Esophagus muscularis mucosa (tissue), 4 donors: ENCODE results near the gene THOP1. TPM values are rescaled to one million over a fixed set of nuclear protein-coding genes. Genes with fewer than 3 reads are reported as not detected.

Experiments
- DNase-seq: peaks from one replicate; pipeline ENCODE4 v3.0.0-alpha.2; 2017; ENCODE audit errors: extremely low spot score
- H3K27ac ChIP-seq, 4 donors: fragments of 200-600 bp; sonication (generic); replicated peaks in 1 of 4; 1 replicate in 3 of 4; 2 replicates in 1 of 4; pipeline ENCODE4 v1.5.1; 2016 to 2019; ENCODE audit warnings: mild to moderate bottlenecking in 1 of 4
- H3K27me3 ChIP-seq, 4 donors: fragments of 200-600 bp; sonication (generic); one replicate each; pipeline versions ENCODE4 v1.5.1 to v1.6.0; 2016 to 2019
- H3K36me3 ChIP-seq, 4 donors: fragments of 200-600 bp; sonication (generic); one replicate each; pipeline ENCODE4 v1.5.1; 2016 to 2019
- H3K4me1 ChIP-seq, 4 donors: fragments of 200-600 bp; sonication (generic); one replicate each; pipeline ENCODE4 v1.5.1; 2016 to 2019
- H3K4me3 ChIP-seq, 4 donors: fragments of 200-600 bp; sonication (generic); 1 replicate in 2 of 4; 2 replicates in 2 of 4; pipeline ENCODE4 v1.5.1; 2016 to 2019; ENCODE audit warnings: mild to moderate bottlenecking in 4 of 4, moderate library complexity in 1 of 4
- H3K9me3 ChIP-seq, 4 donors: fragments of 200-600 bp; sonication (generic); 1 replicate in 3 of 4; 2 replicates in 1 of 4; pipeline ENCODE4 v1.5.1; 2016 to 2019
- CTCF ChIP-seq, 3 experiments: fragments of 200-600 bp in 2 of 3; fragments of 450-650 bp in 1 of 3; sonication (generic) in 2 of 3; IDR thresholded peaks; one replicate each; pipeline ENCODE4 v1.5.1; 2017 to 2019; ENCODE audit warnings: antibody characterized with exemption in 3 of 3, mild to moderate bottlenecking in 2 of 3, moderate library complexity in 1 of 3
- EP300 ChIP-seq: sonication (generic); formaldehyde crosslinking; IDR thresholded peaks from one replicate; pipeline ENCODE4 v1.6.1; 2017; ENCODE audit warnings: antibody characterized with exemption
- POLR2A ChIP-seq: fragments of 450-650 bp; IDR thresholded peaks from one replicate; pipeline ENCODE4 v1.6.1; 2017; ENCODE audit warnings: antibody characterized with exemption, moderate library complexity, mild to moderate bottlenecking, low read depth
- POLR2AphosphoS5 ChIP-seq, 2 donors: sonication (generic); formaldehyde crosslinking; IDR thresholded peaks; one replicate each; pipeline ENCODE4 v1.6.1; 2017; ENCODE audit warnings: antibody characterized with exemption in 2 of 2
- WGBS: methylation state at CpG from one replicate; pipeline ENCODE4 v1.1.5; 2018; 5-methylcytosine and 5-hydroxymethylcytosine counted together
- intact Hi-C: fragments of 100-400 bp; cut with DNase I; formaldehyde crosslinking; loops from one replicate; pipeline ENCODE4 v1.15.1; 2023
- total RNA-seq, 4 donors: library from RNA; depleted of rRNA; stranded (reverse); fragments of >200 nt; gene quantifications; one replicate each; pipeline versions ENCODE4 v1.1.0 to v1.2.1, GENCODE V29; 2016

Gene THOP1
- total RNA-seq, 4 donors from 2014 or later: 22.8 to 65.3 (median 42.4) TPM

GRCh38 chr19:2798733-2799132 is 13.4 kb downstream of the THOP1 start:
- DNase-seq: no peak
- 91% methylated on average over 7 of the region's 7 CpGs for whole genome bisulfite sequencing
- Histone ChIP-seq H3K36me3 (peaks cover 25 to 96% (median 63%) of the 10 kb centered on the region in 4 donors), H3K9me3 (no peaks in the 10 kb centered on the region), H3K4me3 (no peak overlapping the region), H3K27ac (no peak overlapping the region), H3K4me1 (peaks cover 0 to 11% (median 0%) of the 10 kb centered on the region in 4 donors), H3K27me3 (no peaks in the 10 kb centered on the region)
- intact Hi-C loops: no loop called here
- TF ChIP-seq POLR2A (no peak), EP300 (no peak), POLR2AphosphoS5 (IDR thresholded peaks at IDR 0.05) (no peak), CTCF (IDR thresholded peaks at IDR 0.05) (no peak)

- Histone ChIP-seq H3K27me3 (no peaks in the 10 kb centered on the region), H3K27ac (no peak overlapping the region), H3K36me3 (peaks cover 25 to 97% (median 62%) of the 10 kb centered on the region in 4 donors), H3K9me3 (no peaks in the 10 kb centered on the region), H3K4me3 (no peak overlapping the region), H3K4me1 (peaks cover 0 to 11% (median 0%) of the 10 kb centered on the region in 4 donors)
- TF ChIP-seq POLR2AphosphoS5 (IDR thresholded peaks at IDR 0.05): no peak
- no peak for TF ChIP-seq CTCF (IDR thresholded peaks at IDR 0.05)
- TF ChIP-seq POLR2A: no peak
- no peak for TF ChIP-seq EP300
- WGBS: 93% methylated on average over 37 of the region's 41 CpGs
- DNase-seq: no peak
- intact Hi-C loops: no loop called here
Measured at GRCh38 chr19:2799273-2800020, 14.1 kb downstream of the THOP1 start.

GRCh38 chr19:2800506-2800905 is 15.2 kb downstream of the THOP1 start:
- Histone ChIP-seq H3K27ac (no peak overlapping the region), H3K4me1 (peaks cover 0 to 11% (median 0%) of the 10 kb centered on the region in 4 donors), H3K9me3 (no peaks in the 10 kb centered on the region), H3K27me3 (no peaks in the 10 kb centered on the region), H3K36me3 (peaks cover 20 to 96% (median 61%) of the 10 kb centered on the region in 4 donors), H3K4me3 (no peak overlapping the region)
- intact Hi-C loops: no loop called here
- WGBS: 93% methylated on average over 16 of the region's 22 CpGs
- DNase-seq: no peak
- TF ChIP-seq POLR2A (no peak), EP300 (no peak), POLR2AphosphoS5 (IDR thresholded peaks at IDR 0.05) (no peak), CTCF (IDR thresholded peaks at IDR 0.05) (no peak)

- peaks cover 18 to 93% (median 69%) of the 10 kb centered on the region in 4 donors for H3K36me3 ChIP-seq
- H3K27ac ChIP-seq: no peak overlapping the region
- WGBS: 94% methylated on average over 17 of the region's 17 CpGs
- no peak for TF ChIP-seq POLR2A
- TF ChIP-seq EP300: no peak
- no peak for TF ChIP-seq CTCF (IDR thresholded peaks at IDR 0.05)
- H3K4me1 ChIP-seq: peaks cover 0 to 6% (median 0%) of the 10 kb centered on the region in 4 donors
- no peak overlapping the region for H3K4me3 ChIP-seq
- H3K9me3 ChIP-seq: no peaks in the 10 kb centered on the region
- intact Hi-C loops: no loop called here
- DNase-seq: no peak
- no peaks in the 10 kb centered on the region for H3K27me3 ChIP-seq
Measured at GRCh38 chr19:2802826-2803225, 17.5 kb downstream of the THOP1 start.
